Ishikawa (cell line): ENCODE results near the gene AHR.

Experiments
- CEBPB ChIP-seq: IDR thresholded peaks from 2 replicates; pipeline ENCODE4 v1.6.1; 2012
- RAD21 ChIP-seq: IDR thresholded peaks from 2 replicates; pipeline ENCODE4 v1.6.1; 2012; ENCODE audit warnings: low read depth
- TCF12 ChIP-seq: IDR thresholded peaks from 2 replicates; pipeline ENCODE4 v1.6.1; 2012; ENCODE audit warnings: low read depth
- TEAD4 ChIP-seq: IDR thresholded peaks from 2 replicates; pipeline ENCODE4 v1.6.1; 2012
- YY1 ChIP-seq: IDR thresholded peaks from 2 replicates; pipeline ENCODE4 v1.6.1; 2012; ENCODE audit warnings: low read depth
- ZBTB7A ChIP-seq: IDR thresholded peaks from 2 replicates; pipeline ENCODE4 v1.6.1; 2012; ENCODE audit warnings: low read depth
- TF ChIP-seq, protein P1 (sequence below): IDR thresholded peaks from 2 replicates; pipeline ENCODE4 v1.6.1; 2012

DNA sequence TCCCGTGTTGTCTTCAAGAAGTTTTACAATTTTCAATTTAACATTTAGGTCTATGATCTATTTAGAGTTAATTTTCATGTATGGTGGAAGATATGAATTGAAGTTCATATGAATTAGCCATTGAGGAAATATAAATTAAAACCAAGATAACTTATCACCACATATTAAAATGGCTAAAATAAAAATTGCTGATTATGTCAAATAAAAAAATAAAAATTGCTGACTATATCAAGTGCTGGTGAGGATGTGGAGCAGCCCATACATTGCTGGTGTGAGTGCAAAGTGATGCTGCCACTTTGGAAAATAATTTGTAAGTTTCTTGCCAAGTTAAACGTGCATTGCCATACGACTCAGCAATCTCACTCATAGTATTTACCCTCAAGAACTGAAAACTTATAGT lies 44.6 kb upstream of the AHR start:
- TF ChIP-seq TCF12, result no peak
- TF ChIP-seq RAD21, result no peak
- TF ChIP-seq YY1, result no peak
- TF ChIP-seq TEAD4, result no peak
- TF ChIP-seq ZBTB7A, result no peak
- TF ChIP-seq, protein P1, sequence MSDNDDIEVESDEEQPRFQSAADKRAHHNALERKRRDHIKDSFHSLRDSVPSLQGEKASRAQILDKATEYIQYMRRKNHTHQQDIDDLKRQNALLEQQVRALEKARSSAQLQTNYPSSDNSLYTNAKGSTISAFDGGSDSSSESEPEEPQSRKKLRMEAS, result no peak
- TF ChIP-seq CEBPB, result no peak
